ENCODE data around the gene RTP4. TPM values are rescaled to one million over a fixed set of nuclear protein-coding genes. Genes with fewer than 3 reads are reported as not detected.
"Not testable (repeated sequence)": the region's sequence is repeated elsewhere in the genome, so short reads cannot be mapped to it uniquely, and the experiment has no call there.

The RTP4 gene
- total RNA-seq, 4 donors from 2014 or later = 0.45 to 3.4 (median 1.5) TPM

GRCh38 chr3:187398955-187399354, 30.8 kb downstream of the RTP4 start:
- intact Hi-C loops (cut with DNase I) = no loop called here
- TF ChIP-seq CTCF (IDR thresholded peaks at IDR 0.05) (no peak), POLR2A (IDR thresholded peaks at IDR 0.05) (no peak)
- no peak for DNase-seq

GRCh38 chr3:187400756-187401155, 32.6 kb downstream of the RTP4 start:
- intact Hi-C loops (cut with DNase I) = no loop called here
- H3K27ac ChIP-seq = no peak overlapping the region
- TF ChIP-seq CTCF (IDR thresholded peaks at IDR 0.05) = no peak
- no peak for TF ChIP-seq POLR2A (IDR thresholded peaks at IDR 0.05)
- H3K9me3 ChIP-seq = no peaks in the 10 kb centered on the region
- no peaks in the 10 kb centered on the region for H3K27me3 ChIP-seq
- no peak for DNase-seq
- WGBS, 2 donors = 78 to 86% methylated on average over 3 of the region's 3 CpGs
- no peak overlapping the region for H3K4me3 ChIP-seq (replicated peaks in 1 of 3)
- no peaks in the 10 kb centered on the region for H3K4me1 ChIP-seq
- no peaks in the 10 kb centered on the region for H3K36me3 ChIP-seq

More at GRCh38 chr3:187398955-187399354, 30.8 kb downstream of the RTP4 start:
- Histone ChIP-seq H3K27me3 (no peaks in the 10 kb centered on the region), H3K4me3 (replicated peaks in 1 of 3) (no peak overlapping the region), H3K4me1 (no peaks in the 10 kb centered on the region), H3K27ac (no peak overlapping the region), H3K9me3 (no peaks in the 10 kb centered on the region), H3K36me3 (no peaks in the 10 kb centered on the region)

- H3K4me3 ChIP-seq (replicated peaks in 1 of 3) = no peak overlapping the region
- 89 to 92% methylated on average over 4 of the region's 4 CpGs for WGBS, 2 donors
- no peak overlapping the region for H3K27ac ChIP-seq
- intact Hi-C loops (cut with DNase I) = no loop called here
- TF ChIP-seq POLR2A (IDR thresholded peaks at IDR 0.05) = no peak
- TF ChIP-seq CTCF (IDR thresholded peaks at IDR 0.05) = no peak
- no peaks in the 10 kb centered on the region for H3K36me3 ChIP-seq
- DNase-seq = no peak
- no peaks in the 10 kb centered on the region for H3K9me3 ChIP-seq
- no peaks in the 10 kb centered on the region for H3K4me1 ChIP-seq
- no peaks in the 10 kb centered on the region for H3K27me3 ChIP-seq
Measured at GRCh38 chr3:187401856-187402255, 33.7 kb downstream of the RTP4 start.

- no peaks in the 10 kb centered on the region for H3K9me3 ChIP-seq
- WGBS, 2 donors = 53 to 54% methylated on average over 4 of the region's 4 CpGs
- DNase-seq = no peak
- no peaks in the 10 kb centered on the region for H3K36me3 ChIP-seq
- H3K4me3 ChIP-seq (replicated peaks in 1 of 3) = no peak overlapping the region
- no peaks in the 10 kb centered on the region for H3K27me3 ChIP-seq
- H3K27ac ChIP-seq = no peak overlapping the region
- no peaks in the 10 kb centered on the region for H3K4me1 ChIP-seq
- no peak for TF ChIP-seq CTCF (IDR thresholded peaks at IDR 0.05)
- TF ChIP-seq POLR2A (IDR thresholded peaks at IDR 0.05) = no peak
- intact Hi-C loops (cut with DNase I) = no loop called here
Measured at GRCh38 chr3:187403768-187404288, 35.6 kb downstream of the RTP4 start.

DNA sequence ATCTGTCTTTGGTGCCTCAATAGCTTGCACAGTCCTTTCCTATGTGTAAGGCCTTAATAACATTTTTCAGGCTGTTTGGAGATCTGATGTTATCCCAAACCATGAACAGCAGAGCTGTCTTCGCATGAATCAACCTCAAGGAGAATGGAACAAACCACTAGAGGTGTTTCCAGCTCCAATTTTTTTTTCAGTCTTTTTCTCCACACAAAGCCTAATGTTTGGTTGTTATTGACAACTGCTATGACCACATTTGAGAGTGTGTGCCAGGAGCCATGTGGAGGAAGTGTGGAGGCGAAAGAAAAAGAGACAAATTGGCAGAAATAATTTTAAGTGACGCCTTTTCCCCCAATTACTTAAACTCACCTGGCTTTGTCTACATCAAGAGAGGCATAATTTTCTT, 38.7 kb downstream of the RTP4 start:
- DNase-seq = no peak
- Histone ChIP-seq H3K9me3 (no peaks in the 10 kb centered on the region), H3K36me3 (no peaks in the 10 kb centered on the region), H3K27me3 (no peaks in the 10 kb centered on the region), H3K4me3 (replicated peaks in 1 of 3) (no peak overlapping the region), H3K4me1 (no peaks in the 10 kb centered on the region), H3K27ac (no peak overlapping the region)
- 75 to 85% methylated on average over 3 of the region's 3 CpGs for WGBS, 2 donors
- intact Hi-C loops (cut with DNase I) = no loop called here
- no peak for TF ChIP-seq POLR2A (IDR thresholded peaks at IDR 0.05)
- no peak for TF ChIP-seq CTCF (IDR thresholded peaks at IDR 0.05)

- H3K27ac ChIP-seq; H3K4me3 ChIP-seq (replicated peaks in 1 of 3); H3K9me3 ChIP-seq; DNase-seq; intact Hi-C loops (cut with DNase I); H3K4me1 ChIP-seq; H3K27me3 ChIP-seq; H3K36me3 ChIP-seq: not testable (repeated sequence)
- WGBS, 2 donors = 71 to 78% methylated on average over 6 of the region's 35 CpGs
Measured at GRCh38 chr3:187411991-187412781, 44.0 kb downstream of the RTP4 start.

Measured in thyroid gland (tissue), 4 donors.